HAP-1 (cell line): ENCODE data around the gene HES4.

Experiments
- DNase-seq, 2 experiments: peaks; one replicate each; pipeline ENCODE4 v3.0.0-alpha.2; 2016 to 2020; ENCODE audit warnings: low spot score in 2 of 2
- H3K27me3 ChIP-seq: fragments of 250-450 bp; sonication (Bioruptor Pico); 2 replicates; pipeline ENCODE4 v1.5.1; 2020; ENCODE audit warnings: low read depth, mild to moderate bottlenecking, moderate library complexity
- H3K36me3 ChIP-seq: fragments of 250-450 bp; sonication (Bioruptor Pico); replicated peaks from 2 replicates; pipeline ENCODE4 v1.5.1; 2020; ENCODE audit warnings: mild to moderate bottlenecking
- H3K4me1 ChIP-seq: fragments of 250-450 bp; sonication (Bioruptor Pico); 2 replicates; pipeline ENCODE4 v1.5.1; 2020; ENCODE audit warnings: mild to moderate bottlenecking
- H3K4me3 ChIP-seq: fragments of 250-450 bp; sonication (Bioruptor Pico); 2 replicates; pipeline ENCODE4 v1.5.1; 2020; ENCODE audit warnings: mild to moderate bottlenecking, moderate library complexity
- H3K9me3 ChIP-seq: fragments of 250-450 bp; sonication (Bioruptor Pico); 2 replicates; pipeline ENCODE4 v1.5.1; 2020; ENCODE audit warnings: mild to moderate bottlenecking, moderate library complexity
- in situ Hi-C: fragments of 300-500 bp; cut with MboI; formaldehyde crosslinking; loops from 3 replicates; pipeline ENCODE4 v1.14.3; 2020; ENCODE audit warnings: low sequenced_read_pairs, inconsistent platforms, mixed read lengths

The HES4 gene

DNA sequence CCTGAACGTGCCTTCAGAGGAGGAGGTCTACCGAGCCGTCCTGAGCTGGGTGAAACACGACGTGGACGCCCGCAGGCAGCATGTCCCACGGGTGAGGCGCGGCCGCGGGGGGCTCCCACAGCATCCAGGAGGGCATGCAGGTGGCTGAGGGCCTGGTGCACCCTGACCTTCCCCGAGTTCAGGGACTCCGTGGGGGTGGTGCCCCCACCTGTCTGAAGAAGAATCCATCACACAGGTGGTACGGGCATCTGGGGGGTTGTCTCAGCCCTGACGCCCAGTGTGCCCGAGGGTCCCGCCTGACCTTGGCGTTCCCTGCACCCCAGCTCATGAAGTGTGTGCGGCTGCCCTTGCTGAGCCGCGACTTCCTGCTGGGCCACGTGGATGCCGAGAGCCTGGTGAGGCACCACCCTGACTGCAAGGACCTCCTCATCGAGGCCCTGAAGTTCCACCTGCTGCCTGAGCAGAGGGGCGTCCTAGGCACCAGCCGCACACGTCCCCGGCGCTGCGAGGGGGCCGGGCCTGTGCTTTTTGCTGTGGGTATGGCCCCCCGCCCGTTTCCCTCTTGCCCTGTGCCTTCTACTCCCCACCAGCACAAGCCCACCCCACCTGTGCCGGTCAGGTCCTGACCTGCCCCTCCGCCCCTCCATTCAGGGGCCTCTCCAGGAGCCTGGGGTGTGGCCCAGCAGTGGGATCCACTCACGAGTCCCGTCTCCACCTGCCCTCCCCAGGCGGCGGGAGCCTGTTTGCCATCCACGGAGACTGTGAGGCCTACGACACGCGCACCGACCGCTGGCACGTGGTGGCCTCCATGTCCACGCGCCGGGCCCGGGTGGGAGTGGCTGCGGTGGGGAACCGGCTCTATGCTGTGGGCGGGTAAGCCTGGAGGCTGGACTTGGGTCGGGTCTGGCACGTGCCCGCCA lies 37.3 kb downstream of the HES4 start:
- no peak for DNase-seq
- no peaks in the 10 kb centered on the region for H3K27me3 ChIP-seq
- no peaks in the 10 kb centered on the region for H3K9me3 ChIP-seq
- H3K4me3 ChIP-seq = no peak overlapping the region
- peaks cover 20% of the 10 kb centered on the region for H3K4me1 ChIP-seq
- peaks cover 29% of the 10 kb centered on the region for H3K36me3 ChIP-seq
- in situ Hi-C loops = no loop called here

DNA sequence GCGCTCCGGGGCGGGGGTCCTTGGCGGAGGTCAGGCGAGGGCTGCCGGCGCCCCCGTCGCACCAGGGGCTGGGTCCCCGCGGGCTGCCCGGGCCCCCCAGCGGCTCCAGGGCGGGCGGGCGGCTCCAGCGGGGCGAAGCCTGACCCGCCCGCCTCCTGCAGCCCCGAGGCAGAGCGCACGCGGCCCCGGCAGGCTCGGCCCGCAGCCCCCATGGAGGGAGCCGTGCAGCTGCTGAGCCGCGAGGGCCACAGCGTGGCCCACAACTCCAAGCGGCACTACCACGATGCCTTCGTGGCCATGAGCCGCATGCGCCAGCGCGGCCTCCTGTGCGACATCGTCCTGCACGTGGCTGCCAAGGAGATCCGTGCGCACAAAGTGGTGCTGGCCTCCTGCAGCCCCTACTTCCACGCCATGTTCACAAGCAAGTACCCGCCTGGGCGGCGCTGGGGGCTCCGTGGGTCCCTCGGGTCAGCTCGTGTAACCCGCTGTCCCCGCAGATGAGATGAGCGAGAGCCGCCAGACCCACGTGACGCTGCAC lies 38.7 kb downstream of the HES4 start:
- peaks cover 11% of the 10 kb centered on the region; the same call in 1 of the 2 replicates for H3K4me1 ChIP-seq
- H3K36me3 ChIP-seq = peaks cover 44% of the 10 kb centered on the region
- DNase-seq = peak in 1 of 2 experiments; percentile 33
- H3K9me3 ChIP-seq = no peaks in the 10 kb centered on the region
- in situ Hi-C loops = no loop called here
- no peaks in the 10 kb centered on the region for H3K27me3 ChIP-seq
- peak overlapping the region; percentile 100 for H3K4me3 ChIP-seq

DNA sequence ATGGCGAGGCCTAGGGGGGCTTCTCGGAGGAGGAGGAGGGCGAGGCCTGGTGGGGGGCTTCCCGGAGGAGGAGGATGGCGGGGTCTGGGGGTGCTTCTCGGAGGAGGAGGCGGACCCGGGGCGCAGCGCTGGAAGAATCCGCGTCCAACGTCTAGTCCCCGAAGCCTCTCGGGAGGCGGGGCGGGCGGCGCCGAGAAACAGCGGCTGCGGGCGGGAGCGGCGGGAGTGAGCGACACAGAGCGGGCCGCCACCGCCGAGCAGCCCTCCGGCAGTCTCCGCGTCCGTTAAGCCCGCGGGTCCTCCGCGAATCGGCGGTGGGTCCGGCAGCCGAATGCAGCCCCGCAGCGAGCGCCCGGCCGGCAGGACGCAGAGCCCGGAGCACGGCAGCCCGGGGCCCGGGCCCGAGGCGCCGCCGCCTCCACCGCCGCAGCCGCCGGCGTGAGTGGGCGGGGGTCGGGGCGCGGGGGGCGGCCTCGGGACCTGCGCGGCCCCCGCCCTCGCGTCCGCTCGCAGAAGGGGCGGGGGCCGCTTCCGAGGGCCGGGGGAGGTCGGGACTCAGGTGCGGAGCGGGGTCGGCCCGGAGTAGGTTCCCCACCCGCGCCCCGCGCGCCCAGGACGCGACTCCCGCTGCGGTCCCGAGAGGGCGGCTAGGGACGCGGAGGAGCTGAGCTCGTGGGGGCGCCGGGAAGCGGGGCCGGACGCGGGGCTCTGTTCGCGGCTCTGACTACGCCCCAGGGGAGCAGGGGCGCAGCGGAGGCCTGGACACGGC lies 39.4 kb downstream of the HES4 start, which contains the start of gene KLHL17:
TSS of gene KLHL17 (plus strand) at position 222 of the 769 bp plus-strand sequence. CDS start at position 332, 110 bp downstream.
- in situ Hi-C loops = no loop called here
- peak; percentile 71 to 91 for DNase-seq
- peaks cover 49% of the 10 kb centered on the region for H3K36me3 ChIP-seq

DNA sequence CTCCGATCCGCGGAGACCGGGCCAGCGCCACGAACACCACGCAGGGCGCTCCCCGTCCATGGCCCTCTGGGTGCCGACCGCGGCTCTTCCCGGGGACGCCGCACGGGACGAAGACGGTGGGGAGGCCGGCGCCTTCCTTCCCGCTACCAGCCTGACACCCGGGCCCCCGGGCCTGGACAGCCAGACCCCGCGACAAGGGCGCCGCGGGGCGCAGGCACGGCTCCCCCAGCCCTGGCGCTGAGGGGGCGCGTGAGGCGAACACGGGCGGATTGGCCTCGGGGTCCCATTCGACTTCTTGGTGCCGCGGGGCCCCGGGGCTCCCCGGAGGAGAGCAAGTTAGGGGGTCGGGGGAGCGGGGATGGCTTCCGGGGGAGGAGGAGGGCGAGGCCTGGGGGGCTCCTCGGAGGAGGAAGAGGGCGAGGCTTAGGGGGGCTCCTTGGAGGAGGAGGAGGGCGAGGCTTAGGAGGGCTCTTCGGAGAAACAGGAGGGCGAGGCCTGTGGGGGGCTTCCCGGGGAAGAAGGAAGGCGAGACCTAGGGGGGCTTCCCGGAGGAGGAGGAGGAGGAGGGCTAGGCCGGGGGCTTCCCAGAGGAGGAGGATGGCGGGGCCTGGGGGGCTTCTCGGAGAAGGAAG lies 40.0 kb downstream of the HES4 start:
- H3K4me3 ChIP-seq = peak overlapping the region; percentile 100

More for the DNA sequence above, 39.4 kb downstream of the HES4 start, which contains the start of gene KLHL17:
- H3K4me1 ChIP-seq = peaks cover 8% of the 10 kb centered on the region; the same call in 1 of the 2 replicates
- H3K4me3 ChIP-seq = peak within 1 kb of the TSS; percentile 100
- no peaks in the 10 kb centered on the region for H3K27me3 ChIP-seq
- no peaks in the 10 kb centered on the region for H3K9me3 ChIP-seq

DNA sequence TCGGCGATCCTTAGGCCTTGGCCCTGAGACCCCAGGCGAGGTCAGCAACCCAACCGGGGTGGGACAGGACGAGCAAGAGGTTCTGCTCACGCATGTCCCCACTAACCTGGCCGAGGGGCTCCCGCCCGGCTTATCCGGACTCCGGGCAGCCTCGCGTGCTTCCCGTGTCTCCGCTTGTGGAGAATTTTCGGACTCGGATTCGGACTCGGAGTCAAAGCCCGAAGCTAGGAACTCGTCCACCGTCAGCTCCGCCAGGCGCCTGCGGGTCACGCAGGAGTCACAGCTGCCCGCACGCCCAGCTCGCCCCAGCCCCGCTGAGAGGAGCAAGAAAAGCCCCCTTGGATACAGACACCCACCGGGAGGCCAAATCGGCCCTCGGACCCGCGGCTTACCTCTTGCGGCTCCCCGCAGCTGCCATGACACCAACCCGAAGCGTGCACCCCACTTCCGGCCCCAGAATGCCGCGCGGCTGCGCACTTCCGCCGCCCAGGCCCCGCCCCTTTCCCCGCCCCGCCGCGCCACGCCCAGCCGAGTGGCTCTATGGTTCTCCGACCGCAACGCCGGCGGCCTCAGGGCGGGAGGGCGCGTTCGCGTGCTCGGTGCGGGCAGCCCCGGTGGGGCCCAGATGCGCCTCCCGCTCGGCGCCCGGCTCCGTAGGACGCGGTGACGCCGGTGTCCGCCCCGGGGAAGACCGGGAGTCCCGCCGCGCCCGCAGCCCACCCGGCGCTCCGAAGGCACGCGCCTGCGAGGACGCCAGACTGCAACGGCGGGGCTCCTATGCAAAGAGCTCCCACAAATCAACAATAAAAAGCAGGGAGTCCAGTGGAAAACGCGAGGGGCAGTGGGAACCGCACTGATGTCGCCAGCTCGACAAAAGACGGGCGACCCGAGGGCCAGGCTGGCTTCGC lies 40.8 kb downstream of the HES4 start, which contains the start of gene NOC2L:
TSS of gene NOC2L (minus strand) at position 434 of the 908 bp plus-strand sequence. CDS start at position 418, 16 bp downstream.
- peak; percentile 78 to 97 for DNase-seq
- no peaks in the 10 kb centered on the region for H3K9me3 ChIP-seq
- H3K4me3 ChIP-seq = peak within 1 kb of the TSS; percentile 100
- H3K4me1 ChIP-seq = peaks cover 8% of the 10 kb centered on the region; the same call in 1 of the 2 replicates
- in situ Hi-C loops = no loop called here
- peaks cover 53% of the 10 kb centered on the region for H3K36me3 ChIP-seq
- no peaks in the 10 kb centered on the region for H3K27me3 ChIP-seq

More for the DNA sequence above, 40.0 kb downstream of the HES4 start:
- Histone ChIP-seq H3K9me3 (no peaks in the 10 kb centered on the region), H3K27me3 (no peaks in the 10 kb centered on the region), H3K36me3 (peaks cover 49% of the 10 kb centered on the region), H3K4me1 (peaks cover 8% of the 10 kb centered on the region; the same call in 1 of the 2 replicates)
- no peak for DNase-seq
- in situ Hi-C loops = no loop called here

DNA sequence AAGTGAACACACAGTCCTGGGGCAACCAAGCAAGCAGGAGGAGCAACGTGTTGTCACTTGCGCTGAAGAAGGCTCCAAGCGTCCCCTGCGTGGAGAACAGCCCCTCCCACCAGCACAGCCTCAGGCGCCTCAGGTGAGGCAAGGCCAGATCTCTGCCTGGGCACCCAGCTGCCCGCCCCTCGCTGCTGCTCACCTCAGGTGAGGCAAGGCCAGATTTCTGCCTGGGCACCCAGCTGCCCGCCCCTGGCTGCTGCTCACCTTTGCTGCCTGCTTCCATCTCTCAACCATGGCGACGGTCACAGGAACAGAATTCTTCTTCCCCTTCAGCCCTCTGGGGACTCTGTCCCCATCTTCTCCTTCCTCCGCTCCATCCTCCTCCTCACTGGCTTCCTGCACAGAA lies 43.3 kb downstream of the HES4 start:
- no peak overlapping the region for H3K4me3 ChIP-seq
- peaks cover 59% of the 10 kb centered on the region for H3K36me3 ChIP-seq
- H3K9me3 ChIP-seq = no peaks in the 10 kb centered on the region
- no peak for DNase-seq
- H3K4me1 ChIP-seq = peaks cover 7% of the 10 kb centered on the region; the same call in 1 of the 2 replicates
- H3K27me3 ChIP-seq = no peaks in the 10 kb centered on the region
- in situ Hi-C loops = no loop called here

DNA sequence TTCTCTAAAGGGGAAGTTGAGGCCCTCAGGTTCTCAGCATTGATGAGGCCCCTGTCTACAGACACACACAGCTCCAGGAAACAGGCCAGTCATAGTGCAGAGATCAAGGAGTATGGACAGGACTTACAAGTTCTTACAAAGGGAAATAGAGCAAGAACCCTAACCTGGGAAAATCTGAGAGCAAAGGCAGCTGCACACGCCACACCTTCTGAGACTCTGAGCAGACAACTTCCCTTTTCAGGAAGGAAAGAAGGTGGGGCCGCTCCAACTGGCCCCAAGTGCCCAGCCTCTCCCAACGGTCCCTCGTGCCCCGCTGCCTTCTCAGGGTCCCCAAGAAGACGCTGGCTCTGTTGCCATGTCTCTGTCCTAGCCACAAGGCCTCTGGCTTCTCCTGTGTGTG lies 44.4 kb downstream of the HES4 start:
- Histone ChIP-seq H3K4me3 (no peak overlapping the region), H3K9me3 (no peaks in the 10 kb centered on the region), H3K36me3 (peaks cover 70% of the 10 kb centered on the region), H3K27me3 (no peaks in the 10 kb centered on the region), H3K4me1 (peaks cover 4% of the 10 kb centered on the region; the same call in 1 of the 2 replicates)
- DNase-seq = no peak
- in situ Hi-C loops = no loop called here

DNA sequence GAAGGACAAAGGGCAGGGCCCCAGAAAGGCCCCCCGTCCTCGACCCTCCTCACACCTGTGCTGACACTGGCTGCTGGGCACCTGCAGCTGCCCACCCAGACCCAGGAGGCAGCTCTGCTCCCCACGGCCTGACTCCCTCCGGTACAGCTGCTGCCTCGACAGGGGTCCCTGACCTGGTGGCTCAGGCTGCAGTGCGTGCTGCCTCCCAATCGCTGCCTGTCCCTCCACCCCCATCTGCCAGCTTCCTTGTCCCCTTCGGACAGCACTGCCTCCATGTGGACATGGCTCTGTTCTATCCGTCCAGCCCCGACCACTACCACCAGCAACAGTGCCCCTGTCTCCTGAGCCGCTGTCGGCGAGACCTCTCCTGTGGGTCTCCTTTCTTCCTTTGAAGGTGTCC lies 45.0 kb downstream of the HES4 start:
- in situ Hi-C loops = no loop called here
- peaks cover 76% of the 10 kb centered on the region for H3K36me3 ChIP-seq
- peaks cover 4% of the 10 kb centered on the region; the same call in 1 of the 2 replicates for H3K4me1 ChIP-seq
- H3K4me3 ChIP-seq = no peak overlapping the region
- no peaks in the 10 kb centered on the region for H3K9me3 ChIP-seq
- no peaks in the 10 kb centered on the region for H3K27me3 ChIP-seq
- no peak for DNase-seq

DNA sequence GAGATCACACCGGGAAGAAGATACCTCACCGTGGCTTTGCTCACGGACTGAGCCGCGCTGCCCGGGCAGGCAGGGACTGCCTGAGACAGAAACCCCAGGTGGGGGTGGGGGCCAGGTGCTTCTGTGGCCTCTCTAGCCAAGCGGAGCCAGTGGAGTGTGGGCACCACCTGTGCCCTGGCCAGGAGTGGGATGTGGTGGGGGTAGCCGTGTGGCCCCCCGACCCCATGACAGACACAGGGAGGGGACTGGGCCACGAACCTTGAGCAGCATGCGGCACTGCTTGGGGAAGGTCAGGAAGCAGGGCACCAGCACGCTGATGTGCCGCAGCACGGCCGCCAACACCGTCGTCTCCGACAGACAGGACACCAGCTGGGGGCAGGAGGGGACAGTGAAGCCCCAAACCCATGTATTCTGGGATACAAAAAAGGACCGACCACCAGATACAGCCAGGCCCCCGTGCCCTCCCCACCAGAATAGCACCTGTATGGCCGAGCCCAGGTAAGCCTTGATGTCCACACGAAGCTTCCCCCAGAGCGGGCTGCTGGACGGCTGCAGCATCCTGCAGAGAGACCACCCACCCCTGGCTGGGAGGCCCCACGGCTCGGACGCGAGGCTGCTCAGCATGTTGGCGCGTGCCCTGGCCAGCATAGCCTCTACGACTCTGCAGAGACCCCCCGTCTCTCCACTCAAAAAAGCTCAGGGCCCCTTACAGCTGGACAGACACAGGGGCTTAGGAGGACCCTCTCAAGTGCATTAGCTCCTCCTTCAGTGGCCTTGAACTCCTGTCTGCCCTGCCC lies 46.2 kb downstream of the HES4 start:
- in situ Hi-C loops = no loop called here
- no peak for DNase-seq
- no peak overlapping the region for H3K4me3 ChIP-seq
- H3K27me3 ChIP-seq = no peaks in the 10 kb centered on the region
- H3K4me1 ChIP-seq = peaks cover 4% of the 10 kb centered on the region; the same call in 1 of the 2 replicates
- no peaks in the 10 kb centered on the region for H3K9me3 ChIP-seq
- H3K36me3 ChIP-seq = peaks cover 88% of the 10 kb centered on the region

DNA sequence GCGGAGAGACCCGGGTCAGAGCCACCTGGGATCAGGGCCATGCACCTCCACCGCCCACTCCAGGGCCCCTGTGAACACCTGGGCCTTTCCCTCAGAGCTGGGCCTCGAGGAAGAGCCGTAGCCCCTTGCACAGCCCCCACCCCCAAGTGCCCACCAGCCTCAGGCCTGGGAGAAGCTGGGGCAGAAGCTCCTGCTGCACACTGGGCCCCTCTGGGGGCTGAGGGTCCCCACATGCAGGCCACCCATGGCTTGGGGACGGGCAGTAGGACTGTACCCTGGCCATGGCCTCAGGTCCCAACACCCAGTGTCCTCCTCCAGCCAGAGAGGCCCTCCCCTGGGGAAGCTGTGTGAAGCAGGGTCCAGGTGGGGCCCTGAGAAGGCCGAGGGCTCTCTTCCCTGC lies 47.3 kb downstream of the HES4 start:
- in situ Hi-C loops = no loop called here
- H3K36me3 ChIP-seq = peaks cover 95% of the 10 kb centered on the region
- no peak for DNase-seq
- peaks cover 2% of the 10 kb centered on the region; the same call in 1 of the 2 replicates for H3K4me1 ChIP-seq
- H3K9me3 ChIP-seq = no peaks in the 10 kb centered on the region
- no peaks in the 10 kb centered on the region for H3K27me3 ChIP-seq
- H3K4me3 ChIP-seq = no peak overlapping the region

DNA sequence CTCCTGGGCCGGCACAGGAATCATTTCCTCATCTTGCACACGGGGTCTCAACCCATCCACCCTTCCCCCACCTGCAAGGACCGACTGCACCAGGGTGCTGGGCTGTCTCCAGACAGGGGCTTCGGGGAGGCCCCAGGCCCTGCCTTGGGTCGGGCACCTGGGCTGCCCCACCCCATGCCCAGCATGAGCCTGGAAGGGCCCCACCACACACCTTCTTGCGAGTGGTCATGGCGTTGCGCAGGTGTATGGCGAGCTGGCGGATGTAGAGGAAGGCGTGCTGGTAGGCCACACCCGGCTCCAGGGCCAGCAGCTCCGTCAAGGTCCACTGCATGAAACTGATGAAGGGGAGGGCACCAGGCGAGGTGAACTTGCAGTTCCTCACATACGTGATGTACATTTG lies 47.7 kb downstream of the HES4 start:
- no peak for DNase-seq
- no peaks in the 10 kb centered on the region for H3K27me3 ChIP-seq
- no peaks in the 10 kb centered on the region for H3K4me1 ChIP-seq
- H3K4me3 ChIP-seq = no peak overlapping the region
- no peaks in the 10 kb centered on the region for H3K9me3 ChIP-seq
- in situ Hi-C loops = no loop called here
- peaks cover 95% of the 10 kb centered on the region for H3K36me3 ChIP-seq

DNA sequence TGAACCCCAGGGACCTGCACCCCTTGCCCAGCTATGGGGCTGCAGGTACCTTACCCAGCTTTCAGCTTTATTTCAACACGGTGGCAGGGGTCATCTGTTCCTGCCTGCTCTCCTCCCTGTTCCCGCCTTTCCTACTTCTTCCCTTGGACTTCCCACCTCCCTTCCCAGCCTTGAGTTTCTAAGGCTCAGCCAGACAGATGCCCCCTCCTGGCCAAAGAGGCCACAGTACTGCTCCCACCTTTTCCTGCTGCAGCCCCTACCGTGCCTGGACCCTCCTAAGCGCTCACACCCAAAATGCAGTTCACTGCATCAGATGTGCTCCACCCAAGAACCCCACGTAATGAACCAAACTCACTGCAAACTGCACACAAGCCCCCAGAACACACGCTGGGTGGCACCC lies 48.5 kb downstream of the HES4 start:
- Histone ChIP-seq H3K4me3 (no peak overlapping the region), H3K36me3 (peaks cover 95% of the 10 kb centered on the region), H3K9me3 (no peaks in the 10 kb centered on the region), H3K27me3 (no peaks in the 10 kb centered on the region), H3K4me1 (no peaks in the 10 kb centered on the region)
- in situ Hi-C loops = no loop called here
- DNase-seq = peak in 1 of 2 experiments; percentile 56
